HepG2 (cell line): ENCODE measurements around the gene EMC8. TPM values are rescaled to one million over a fixed set of nuclear protein-coding genes. Genes with fewer than 3 reads are reported as not detected.
A peak's percentile ranks its signal among the peaks of the same experiment; 100 is the strongest.

Experiments
- ATAC-seq: fragments of 200-7000 bp; cut with Tn5 transposase; 3 replicates; pipeline ENCODE4 v1.9.1; 2020; ENCODE audit warnings: mild to moderate bottlenecking, moderate library complexity
- BruUV-seq: library from RNA; stranded (reverse); fragments of 400-500 nt; replicated peaks from 2 replicates; lab custom pipeline; 2021; lab: Mats Ljungman, UMichigan
- CTCF ChIA-PET: fragments of 300-600 bp; formaldehyde crosslinking; extraction: SDS; loops from one replicate; lab custom pipeline; 2021; ENCODE audit warnings: low total read pairs, inconsistent platforms, low intra/inter-chr PET ratio; lab: Yijun Ruan, JAX
- POLR2A ChIA-PET: fragments of 350-600 bp; sonication (Branson Sonifier 250); formaldehyde crosslinking; loops from one replicate; lab custom pipeline; 2020; ENCODE audit warnings: antibody characterized with exemption, inconsistent platforms; lab: Yijun Ruan, JAX
- DNase-seq: peaks from one replicate; pipeline ENCODE4 v3.0.0-alpha.2; 2015; ENCODE audit warnings: low spot score
- FAIRE-seq: peaks from 3 replicates; lab custom pipeline; 2011; peaks lifted over from hg19 to GRCh38; lab: Jason Lieb, UNC
- H2AFZ ChIP-seq: one replicate; pipeline ENCODE4 v1.6.1; 2011; ENCODE audit warnings: low read length, inconsistent platforms
- H3K27ac ChIP-seq: fragments of 300-600 bp; 3 replicates; pipeline ENCODE4 v1.8.0; 2011; ENCODE audit warnings: mixed run types, mild to moderate bottlenecking, mixed read lengths, low read length, inconsistent platforms; ENCODE audit not compliant: insufficient read depth; ENCODE audit errors: extremely low read length
- H3K27me3 ChIP-seq, 2 experiments: fragments of 200-600 bp in 1 of 2; 2 replicates in 1 of 2; 3 replicates in 1 of 2; pipeline versions ENCODE4 v1.6.0 to v1.8.0; 2011; ENCODE audit warnings: low read length in 2 of 2, mild to moderate bottlenecking in 2 of 2, moderate library complexity in 2 of 2, inconsistent platforms in 1 of 2; ENCODE audit not compliant: insufficient read depth in 2 of 2, control insufficient read depth in 1 of 2
- H3K36me3 ChIP-seq, 2 experiments: fragments of 200-600 bp in 1 of 2; replicated peaks in 1 of 2; 2 replicates in 1 of 2; 3 replicates in 1 of 2; pipeline versions ENCODE4 v1.5.1 to v1.8.0; 2011; ENCODE audit warnings: low read length in 2 of 2, inconsistent platforms in 1 of 2; ENCODE audit not compliant: insufficient read depth in 2 of 2, control insufficient read depth in 1 of 2
- H3K4me1 ChIP-seq: 2 replicates; pipeline ENCODE4 v1.5.1; 2012; ENCODE audit warnings: low read length, inconsistent platforms; ENCODE audit not compliant: insufficient read depth
- H3K4me2 ChIP-seq: 2 replicates; pipeline ENCODE4 v1.6.0; 2011; ENCODE audit warnings: low read depth, low read length, inconsistent platforms
- H3K4me3 ChIP-seq, 3 experiments: fragments of 200-600 bp in 1 of 3; sonication (generic), shearing (Covaris generic) in 1 of 3; replicated peaks in 1 of 3; 2 replicates each; pipeline ENCODE4 v1.5.1; 2011 to 2016; ENCODE audit warnings: low read length in 3 of 3, inconsistent platforms in 2 of 3, low read depth in 2 of 3, mild to moderate bottlenecking in 2 of 3, control low read depth in 1 of 3, mixed read lengths in 1 of 3; ENCODE audit not compliant: insufficient read depth in 1 of 3
- H3K79me2 ChIP-seq: one replicate; pipeline ENCODE4 v1.6.1; 2011; ENCODE audit warnings: low read length, inconsistent platforms; ENCODE audit not compliant: insufficient read depth
- H3K9ac ChIP-seq: 2 replicates; pipeline ENCODE4 v1.6.0; 2011; ENCODE audit warnings: mild to moderate bottlenecking, low read depth, low read length, inconsistent platforms; ENCODE audit not compliant: insufficient read depth
- H3K9me3 ChIP-seq: 2 replicates; pipeline ENCODE4 v1.5.1; 2012; ENCODE audit warnings: mild to moderate bottlenecking, low read length
- H4K20me1 ChIP-seq: 2 replicates; pipeline ENCODE4 v1.6.0; 2011; ENCODE audit warnings: inconsistent platforms, mild to moderate bottlenecking, low read length, moderate library complexity; ENCODE audit not compliant: insufficient read depth
- ELF3 ChIP-seq: IDR thresholded peaks from 2 replicates; pipeline ENCODE4 v1.6.1; 2016; ENCODE audit warnings: missing genetic modification reagents, missing compliant biosample characterization
- FOXK1 ChIP-seq: sonication (generic); formaldehyde crosslinking; IDR thresholded peaks from 2 replicates; pipeline ENCODE4 v1.4.0; 2020; ENCODE audit warnings: low read depth, missing genetic modification reagents, borderline replicate concordance
- PCBP2 ChIP-seq: fragments of 200-400 bp; formaldehyde crosslinking; optimal IDR thresholded peaks from 2 replicates; pipeline ENCODE3; 2018; ENCODE audit warnings: low read length, low read depth; ENCODE audit not compliant: poor library complexity, severe bottlenecking
- YY1 ChIP-seq: IDR thresholded peaks from 2 replicates; pipeline ENCODE4 v1.6.1; 2011; ENCODE audit warnings: low read length, low read depth, moderate library complexity, mild to moderate bottlenecking; ENCODE audit not compliant: insufficient read depth, insufficient replicate concordance
- ZNF160 ChIP-seq: sonication (generic); formaldehyde crosslinking; IDR thresholded peaks from 2 replicates; pipeline ENCODE4 v1.8.0; 2022; ENCODE audit warnings: mild to moderate bottlenecking, inconsistent platforms, missing genetic modification reagents
- ZNF33A ChIP-seq: sonication (generic); formaldehyde crosslinking; IDR thresholded peaks from 2 replicates; pipeline ENCODE4 v1.5.1; 2020; ENCODE audit warnings: missing genetic modification reagents, mild to moderate bottlenecking, moderate library complexity, borderline replicate concordance
- ZNF382 ChIP-seq: sonication (generic); formaldehyde crosslinking; IDR thresholded peaks from 2 replicates; pipeline ENCODE4 v1.5.0; 2020; ENCODE audit warnings: missing genetic modification reagents, mild to moderate bottlenecking, borderline replicate concordance
- ZNF550 ChIP-seq: sonication (generic); formaldehyde crosslinking; IDR thresholded peaks from 2 replicates; pipeline ENCODE4 v1.4.0; 2020; ENCODE audit warnings: mild to moderate bottlenecking, missing genetic modification reagents, borderline replicate concordance
- ZNF7 ChIP-seq: IDR thresholded peaks from 2 replicates; pipeline ENCODE4 v1.6.1; 2016; ENCODE audit warnings: missing biosample characterization, missing genetic modification reagents
- in situ Hi-C: cut with HindIII; loops from 2 replicates; pipeline ENCODE4 v1.10.0; 2017; ENCODE audit warnings: low pct_unique_long_range_greater_than_20kb; ENCODE audit not compliant: extremely low pct_ligation_motif_present
- intact Hi-C: fragments of 100-400 bp; cut with micrococcal nuclease; formaldehyde crosslinking; loops from one replicate; pipeline ENCODE4 v1.10.0; 2022; ENCODE audit not compliant: unreplicated experiment
- polyA plus RNA-seq, 8 experiments: library from polyadenylated mRNA; depleted of rRNA in 3 of 8; stranded (reverse) in 7 of 8; unstranded in 1 of 8; fragments of >200 nt; fragmentation: Illumina TruSeq in 4 of 8; extraction: Trizol in 4 of 8; gene quantifications; 2 replicates each; pipeline versions ENCODE4 v1.2.1 to v1.2.3, GENCODE V29; 2011 to 2016; ENCODE audit warnings: low read depth in 4 of 8, missing spikeins in 1 of 8, mixed read lengths in 1 of 8; ENCODE audit not compliant: insufficient read depth in 1 of 8
- total RNA-seq, 5 experiments: library from RNA; depleted of rRNA; stranded (reverse); fragments of >200 nt; fragmentation: Illumina TruSeq; extraction: Trizol; gene quantifications; 2 replicates each; pipeline ENCODE4 v1.2.3, GENCODE V29; 2016; ENCODE audit warnings: low read depth in 1 of 5
- TF ChIP-seq, protein P1 (sequence below): sonication (generic); formaldehyde crosslinking; IDR thresholded peaks from 2 replicates; pipeline ENCODE4 v1.8.1; 2023; ENCODE audit warnings: mild to moderate bottlenecking, moderate library complexity, missing genetic modification reagents

EMC8 gene
- total and polyA plus RNA-seq, 2 of the 13 experiments (the other 11 are each of a cell fraction or from before 2014, with no cell fraction given) = 55.0 to 76.0 TPM

DNA sequence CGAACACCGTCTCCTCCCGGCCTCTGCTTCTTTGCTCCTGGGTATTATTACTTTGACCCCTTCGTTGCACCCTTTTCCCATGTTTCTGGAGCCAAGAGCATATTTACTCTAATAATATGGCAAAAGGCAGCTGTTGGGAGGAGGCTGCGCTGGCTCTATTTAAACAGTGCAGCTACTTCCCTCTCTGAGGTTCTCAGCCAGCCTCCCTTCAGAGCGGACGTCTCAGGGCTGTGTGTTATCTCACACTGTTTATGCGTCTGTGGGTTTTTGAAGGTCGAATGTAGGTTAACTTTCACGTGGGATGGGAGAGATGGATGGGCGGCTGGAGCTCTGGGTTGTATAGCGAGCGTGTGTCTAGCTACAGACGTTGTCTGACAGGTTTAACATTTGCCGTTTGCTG is 45.4 kb upstream of the EMC8 start (continued):
- no peak for TF ChIP-seq ZNF33A (CRISPR knock-in tag)
- peak; percentile 58; the same call in 1 of the 2 replicates for TF ChIP-seq ELF3
- TF ChIP-seq, protein P1, sequence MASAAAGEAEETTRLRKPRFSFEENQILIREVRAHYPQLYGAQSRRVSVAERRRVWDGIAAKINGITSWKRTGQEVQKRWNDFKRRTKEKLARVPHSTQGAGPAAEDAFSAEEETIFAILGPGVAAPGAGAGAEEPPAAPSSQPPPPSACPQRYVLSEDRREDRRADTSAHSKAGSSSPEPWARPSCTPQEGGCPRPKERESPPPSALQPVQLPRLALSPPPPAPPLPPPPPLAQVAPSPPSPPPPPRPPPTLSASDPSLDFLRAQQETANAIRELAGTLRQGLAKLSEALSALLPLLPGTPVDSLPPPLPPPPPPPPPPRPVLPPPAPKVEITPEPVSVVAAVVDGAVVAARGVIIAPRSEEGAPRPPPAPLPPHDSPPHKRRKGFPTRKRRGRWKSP (CRISPR knock-in tag) = no peak
- TF ChIP-seq YY1 = no peak
- no peak for TF ChIP-seq ZNF382 (CRISPR knock-in tag)
- TF ChIP-seq ZNF550 (CRISPR knock-in tag) = no peak
- TF ChIP-seq ZNF7 (CRISPR knock-in tag) = no peak
- TF ChIP-seq FOXK1 (CRISPR knock-in tag) = peak; percentile 44; the same call in 1 of the 2 replicates

GRCh38 chr16:85844169-85844481 is 44.8 kb upstream of the EMC8 start:
- Histone ChIP-seq H3K4me2 (no peak overlapping the region), H3K36me3 (no peaks in the 10 kb centered on the region), H3K27me3 (peaks cover 0 to 15% of the 10 kb centered on the region in 2 experiments; a peak in 3 of 5 replicates), H3K27ac (no peak overlapping the region), H3K9me3 (no peaks in the 10 kb centered on the region), H3K4me1 (peaks cover 50% of the 10 kb centered on the region), H3K79me2 (no peaks in the 10 kb centered on the region), H3K4me3 (no peak overlapping the region), H3K9ac (no peak overlapping the region), H4K20me1 (no peaks in the 10 kb centered on the region), H2AFZ (no peak overlapping the region)
- ChIA-PET POLR2A (no interaction called here), CTCF (no interaction called here)
- TF ChIP-seq ZNF160 (CRISPR knock-in tag) = no peak
- TF ChIP-seq PCBP2 = peak; percentile 93
- no peak for ATAC-seq
- in situ Hi-C loops = no loop called here
- no peak for FAIRE-seq
- no TSS peak for BruUV-seq
- DNase-seq = no peak
- intact Hi-C loops = no loop called here
